HG03196 (cell line): ENCODE measurements around the gene ZFP91.
A peak's percentile ranks its signal among the peaks of the same experiment; 100 is the strongest.

Experiments
- ATAC-seq: cut with Tn5 transposase; IDR thresholded peaks from one replicate; pipeline ENCODE4 v1.9.1; 2021; ENCODE audit not compliant: unreplicated experiment

Gene ZFP91

DNA sequence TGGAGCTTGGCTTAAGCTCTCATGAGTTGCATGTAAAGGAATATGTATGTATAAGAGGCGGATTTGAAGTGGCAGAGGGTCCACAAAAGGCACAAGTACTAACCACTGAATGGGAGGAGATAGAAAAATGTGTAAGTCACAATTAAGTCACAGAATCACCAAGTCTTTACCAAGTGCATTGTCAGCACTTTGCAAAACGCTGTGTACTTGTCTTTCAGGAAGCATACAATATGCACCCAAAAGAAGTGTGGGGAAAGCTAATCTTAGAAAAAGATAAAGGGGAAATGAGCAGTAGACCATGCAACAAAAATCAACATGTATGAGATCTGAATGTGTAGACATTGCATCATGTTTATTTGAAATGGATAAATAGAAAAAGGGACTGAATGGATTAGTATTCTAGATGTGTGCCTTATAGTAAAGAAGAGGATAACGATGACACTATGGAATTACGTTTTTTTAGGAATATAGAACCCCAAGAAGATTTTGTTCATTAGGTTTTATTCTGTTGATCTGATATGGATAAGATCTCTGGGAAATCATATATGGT lies 48.1 kb downstream of the ZFP91 start:
- no peak for ATAC-seq

DNA sequence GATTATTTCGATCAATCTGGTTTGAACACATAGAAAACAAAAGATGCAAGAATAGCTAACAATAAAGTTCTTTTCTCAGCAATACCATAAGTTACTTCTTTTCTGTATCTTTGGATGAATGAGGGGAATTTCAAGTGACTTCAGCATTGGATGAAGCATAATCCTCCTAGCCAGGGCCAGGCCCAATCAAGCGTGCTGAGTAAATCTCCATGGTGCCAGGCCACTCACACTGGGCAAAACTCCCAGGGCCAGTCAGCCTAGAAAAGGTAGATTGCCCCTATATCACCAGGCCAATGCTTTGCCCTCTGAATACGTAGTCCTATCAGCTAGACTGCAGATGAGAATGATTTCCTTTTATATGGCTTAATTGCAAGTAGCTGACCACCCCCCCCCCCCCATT lies 49.6 kb downstream of the ZFP91 start:
- ATAC-seq: no peak

DNA sequence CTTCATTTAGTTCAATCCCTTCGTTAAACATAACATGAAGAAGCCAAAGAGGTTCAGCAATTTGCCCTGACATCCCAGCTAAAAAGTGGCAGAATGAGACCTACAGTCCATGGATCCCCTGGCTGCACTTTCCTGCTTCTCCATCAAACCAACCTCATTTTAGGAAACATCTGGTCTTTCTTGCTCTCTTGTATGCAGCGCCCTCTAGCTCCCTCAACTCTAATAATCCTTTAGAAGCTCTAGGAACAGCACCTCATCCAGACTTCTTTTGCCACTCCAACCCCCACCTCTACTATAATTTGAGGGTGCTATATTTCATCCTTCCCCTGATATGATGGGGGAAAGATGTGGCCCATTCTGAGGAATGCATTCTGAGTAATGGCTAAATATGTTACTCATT lies 51.0 kb downstream of the ZFP91 start:
- ATAC-seq: no peak

DNA sequence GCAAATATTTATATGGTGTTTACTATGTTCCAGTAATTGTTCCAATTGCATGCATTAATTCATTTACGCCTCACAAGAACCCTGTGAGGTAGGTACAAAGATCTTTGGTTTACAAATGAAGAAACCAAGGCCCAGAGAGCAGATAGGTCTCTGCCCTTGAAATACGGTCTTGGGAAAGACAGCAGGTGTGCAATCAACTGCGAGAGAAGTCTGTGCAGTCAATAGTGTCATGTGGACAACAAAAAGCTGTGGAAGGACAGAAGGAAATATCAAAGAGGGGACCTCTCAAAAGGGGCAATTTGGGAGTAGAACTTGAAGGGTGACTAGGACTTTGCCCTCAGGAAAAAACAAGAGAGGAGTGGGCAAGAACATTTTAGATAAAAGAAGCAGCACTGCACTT lies 52.5 kb downstream of the ZFP91 start:
- ATAC-seq: no peak

DNA sequence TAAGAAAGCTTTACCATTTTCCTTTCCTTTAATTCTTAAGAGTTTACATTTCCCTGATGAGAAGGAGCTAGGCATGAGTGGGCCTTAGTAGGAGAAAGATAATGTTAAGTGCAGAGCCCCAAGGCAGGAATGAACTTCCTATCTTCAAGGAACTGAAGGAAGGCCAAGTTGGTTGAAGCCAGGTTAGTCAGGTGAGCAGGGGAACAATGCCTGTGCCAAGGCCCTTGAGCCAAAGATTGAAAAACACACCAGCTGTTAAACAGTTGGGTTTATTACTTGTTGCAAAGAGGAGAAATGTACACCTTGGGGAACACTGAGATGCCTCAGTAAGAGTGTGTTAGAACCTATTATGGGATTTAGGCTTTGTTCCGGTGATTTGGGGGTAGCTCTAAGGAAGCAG lies 53.6 kb downstream of the ZFP91 start:
- no peak for ATAC-seq

DNA sequence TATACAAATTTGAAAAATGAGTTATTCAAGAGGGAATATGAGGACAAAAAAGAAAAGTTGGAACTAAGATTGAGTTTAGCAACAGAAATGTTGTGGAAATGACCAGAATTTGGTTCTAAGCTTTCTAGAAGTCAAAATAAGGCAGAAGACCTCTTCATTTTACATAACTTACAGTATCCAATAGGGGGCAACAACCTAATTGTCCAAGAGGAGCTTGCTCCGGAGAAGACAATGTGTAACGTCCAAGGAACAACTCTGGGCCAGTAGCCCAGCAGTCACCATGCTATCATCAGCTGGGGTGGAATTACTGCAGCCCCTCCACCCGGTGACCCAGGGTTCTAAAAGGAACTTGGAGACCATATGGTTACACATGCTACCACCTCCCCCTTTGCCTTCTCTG lies 57.7 kb downstream of the ZFP91 start:
- no peak for ATAC-seq

DNA sequence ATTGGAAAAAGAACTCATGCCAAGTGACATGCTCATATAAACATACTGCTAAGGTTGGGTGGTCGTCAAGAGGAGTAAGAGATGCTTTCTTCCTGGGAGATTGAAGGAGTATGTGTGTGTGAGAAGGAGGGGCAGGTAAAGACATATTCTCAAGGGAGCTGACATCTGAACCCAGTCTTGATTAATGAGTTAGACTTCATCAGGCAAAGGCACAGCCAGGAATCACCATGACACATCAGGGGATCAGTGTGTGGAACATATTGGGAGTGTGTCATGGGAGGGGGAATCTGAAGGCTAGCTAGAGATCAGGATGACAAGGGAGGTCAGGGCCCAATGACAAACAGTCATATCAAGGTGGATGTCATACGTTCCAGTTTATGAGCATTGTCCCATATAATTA lies 58.5 kb downstream of the ZFP91 start:
- ATAC-seq: no peak

DNA sequence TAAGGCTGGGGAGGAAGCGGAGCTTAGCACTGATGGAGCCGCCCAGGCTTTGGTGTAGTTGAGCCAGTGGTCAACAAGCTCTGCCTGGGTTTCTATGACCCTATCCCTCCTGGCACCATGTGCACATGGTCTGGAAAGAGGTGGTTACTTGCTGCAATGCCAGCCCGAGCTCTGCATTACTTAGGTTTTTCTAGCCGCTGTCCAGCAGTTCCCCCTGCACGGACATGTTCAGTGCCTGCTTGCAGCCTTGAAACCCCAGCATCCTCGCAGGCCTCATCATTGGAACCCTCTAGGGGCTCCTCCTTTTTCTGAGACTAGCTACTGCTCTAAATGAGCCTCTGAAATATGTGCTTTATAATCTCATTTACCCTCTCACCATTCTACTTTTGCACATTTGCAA lies 60.2 kb downstream of the ZFP91 start:
- ATAC-seq: no peak

DNA sequence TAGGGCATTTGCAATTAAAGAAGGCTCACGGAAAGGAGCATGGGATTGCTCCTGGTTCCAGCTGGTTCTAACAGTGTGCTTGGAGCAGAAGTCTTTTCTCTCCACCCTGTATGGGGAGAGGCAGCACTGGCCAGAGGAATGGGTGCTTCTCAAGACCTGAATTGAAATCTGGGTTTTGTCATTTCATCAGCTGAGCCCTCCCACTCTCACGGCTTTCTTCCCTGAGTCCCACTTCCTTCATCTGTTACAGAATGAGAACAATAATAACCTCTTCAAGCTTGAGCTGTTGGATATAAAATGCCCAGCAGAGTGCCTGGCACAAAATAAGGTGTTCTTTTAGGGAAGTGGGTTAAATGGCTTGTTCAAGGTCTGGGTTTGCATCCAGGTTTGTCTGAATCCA lies 60.8 kb downstream of the ZFP91 start:
- no peak for ATAC-seq

DNA sequence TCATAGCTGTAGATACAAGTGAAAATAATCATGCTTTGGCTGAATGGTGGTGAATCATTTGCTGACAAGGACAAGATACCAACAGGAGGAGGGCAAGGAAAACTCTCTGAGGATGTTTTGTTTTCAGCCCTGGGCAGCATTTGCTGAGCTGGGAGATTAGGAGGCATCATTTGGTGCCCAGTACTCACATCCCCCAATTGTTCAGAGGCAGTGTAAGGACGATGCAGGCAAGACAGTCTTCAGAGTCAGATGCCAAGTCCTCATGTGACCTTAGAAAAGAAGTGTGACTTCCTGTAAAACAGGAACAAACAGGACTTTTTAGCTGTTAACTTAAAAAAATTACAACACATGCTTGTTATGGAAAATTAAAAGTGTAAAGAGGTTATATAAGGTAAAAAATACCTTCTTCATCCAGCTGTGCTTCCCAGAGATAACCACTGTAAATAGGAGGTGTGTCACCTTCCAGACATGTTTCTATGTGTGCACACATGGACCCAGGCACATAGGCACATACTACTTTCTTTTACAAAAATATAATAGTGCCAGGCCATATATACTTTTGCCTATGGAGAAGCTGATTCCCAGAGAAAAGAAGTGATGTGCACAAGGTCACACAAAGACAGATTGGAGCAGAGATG lies 61.6 kb downstream of the ZFP91 start:
- ATAC-seq: no peak

DNA sequence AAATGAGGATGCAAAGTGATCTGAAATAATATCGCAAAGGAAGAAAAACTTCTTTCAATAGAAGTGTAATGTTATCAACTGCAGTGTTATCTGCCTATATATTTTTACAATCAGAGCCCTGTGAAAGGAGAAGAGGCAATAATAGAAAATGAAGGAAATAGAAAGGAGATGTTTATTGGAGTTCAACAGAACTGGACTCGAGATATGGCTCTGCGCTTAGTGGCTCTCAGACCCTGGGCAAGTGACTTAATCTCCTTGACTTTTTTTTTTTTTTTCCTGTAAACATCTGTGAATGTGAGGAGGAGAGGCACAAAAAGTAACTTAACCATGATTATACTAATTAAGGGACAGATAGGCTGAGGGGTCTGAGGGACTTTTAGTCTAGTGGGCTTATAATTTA lies 62.5 kb downstream of the ZFP91 start:
- no peak for ATAC-seq

DNA sequence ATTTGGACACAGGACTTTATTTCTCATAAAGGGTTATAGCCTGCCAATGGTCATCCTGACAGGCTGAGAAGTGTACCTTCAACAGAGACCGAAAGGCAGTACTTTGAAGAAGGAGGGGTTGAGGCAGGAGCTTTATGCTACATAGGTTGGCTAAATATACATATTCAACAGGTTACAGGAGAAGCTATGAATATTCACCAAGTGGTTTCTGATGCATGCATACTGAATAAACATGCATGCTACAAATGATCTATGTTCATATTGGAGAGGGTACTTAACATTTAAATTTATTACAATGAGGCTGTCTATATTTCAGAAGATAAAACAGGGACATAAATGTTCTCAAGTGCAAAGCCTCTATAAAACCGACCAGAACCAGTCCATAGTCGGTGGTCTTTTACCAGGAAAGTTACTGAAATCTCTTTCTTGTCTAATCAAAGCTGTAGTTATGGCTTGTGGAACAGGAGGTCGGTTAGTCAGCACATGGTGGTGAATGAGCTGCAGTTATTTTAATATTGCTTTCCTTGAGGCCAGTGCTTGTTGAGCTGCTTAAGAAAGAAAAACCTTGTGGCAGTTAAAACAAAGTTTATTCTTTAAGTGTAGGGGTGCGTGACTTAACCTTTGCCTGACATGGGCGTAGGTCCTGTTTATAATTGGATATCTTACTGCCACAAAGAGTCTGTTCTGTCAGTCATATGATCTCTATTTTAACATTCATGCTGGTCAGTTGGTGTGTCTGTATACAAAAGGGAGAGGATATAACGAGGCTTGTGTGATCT lies 63.1 kb downstream of the ZFP91 start:
- ATAC-seq: no peak

DNA sequence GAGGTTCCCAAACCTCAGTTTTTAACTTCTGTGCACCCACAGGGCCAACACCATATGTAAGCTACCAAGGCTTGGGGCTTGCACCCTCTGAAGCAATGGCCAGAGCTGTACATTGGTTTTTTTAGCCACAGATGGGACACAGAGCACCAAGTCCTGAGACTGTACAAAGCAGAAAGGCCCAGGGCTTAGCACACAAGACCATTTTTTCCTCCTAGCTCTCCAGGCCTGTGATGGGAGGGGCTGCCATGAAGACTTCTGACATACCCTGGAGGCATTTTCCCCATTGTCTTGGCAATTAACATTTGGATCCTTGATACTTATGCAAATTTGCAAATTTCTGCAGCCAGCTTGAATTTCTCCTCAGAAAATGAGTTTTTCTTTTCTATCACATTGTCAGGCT lies 67.0 kb downstream of the ZFP91 start:
- no peak for ATAC-seq

DNA sequence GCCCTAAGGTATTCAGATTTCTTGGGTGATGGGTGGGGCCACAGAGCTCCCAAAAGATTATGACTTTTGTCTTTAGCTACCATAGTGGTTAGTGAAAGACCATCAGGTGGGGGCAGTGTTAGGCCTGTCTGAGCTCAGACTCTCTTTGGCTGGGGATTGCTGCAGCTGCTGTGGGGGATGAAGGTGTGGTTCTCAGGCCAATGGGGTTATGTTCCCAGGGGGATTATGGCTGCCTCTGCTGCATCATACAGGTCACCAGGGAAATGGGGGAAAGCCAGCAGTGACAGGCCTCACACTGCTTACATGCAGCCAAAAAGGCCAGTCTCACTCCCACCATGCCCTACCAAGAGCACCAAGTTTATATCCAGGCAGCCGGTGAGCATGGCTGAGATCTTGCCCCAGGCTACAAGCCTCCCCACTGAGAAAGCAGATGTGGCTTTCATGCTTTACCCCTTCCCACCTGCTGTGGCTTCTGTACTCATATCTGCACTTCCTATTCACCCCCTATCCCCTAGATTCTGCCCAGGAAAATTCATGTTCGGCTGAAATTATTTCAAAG lies 68.4 kb downstream of the ZFP91 start:
- ATAC-seq: peak; percentile 86

DNA sequence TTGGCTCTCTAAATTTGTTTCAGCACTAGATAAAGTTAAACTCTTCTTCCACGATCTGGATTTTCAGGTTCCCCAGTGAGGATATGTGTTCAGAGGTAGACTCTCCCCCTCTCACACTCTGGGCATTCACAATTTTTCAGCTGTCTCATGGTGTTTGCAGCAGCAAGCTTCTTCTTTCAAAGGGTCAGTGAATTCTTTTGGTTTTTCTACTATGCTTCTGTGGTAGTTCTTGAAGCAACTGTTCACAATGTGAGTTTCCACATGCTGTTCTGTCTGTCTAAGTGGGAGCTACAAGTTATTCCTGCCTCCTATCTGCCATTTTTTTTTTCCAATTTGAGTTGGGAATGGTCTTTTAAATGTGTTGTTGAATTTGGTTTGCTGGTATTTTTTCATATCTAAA lies 69.0 kb downstream of the ZFP91 start:
- peak; percentile 17 for ATAC-seq

DNA sequence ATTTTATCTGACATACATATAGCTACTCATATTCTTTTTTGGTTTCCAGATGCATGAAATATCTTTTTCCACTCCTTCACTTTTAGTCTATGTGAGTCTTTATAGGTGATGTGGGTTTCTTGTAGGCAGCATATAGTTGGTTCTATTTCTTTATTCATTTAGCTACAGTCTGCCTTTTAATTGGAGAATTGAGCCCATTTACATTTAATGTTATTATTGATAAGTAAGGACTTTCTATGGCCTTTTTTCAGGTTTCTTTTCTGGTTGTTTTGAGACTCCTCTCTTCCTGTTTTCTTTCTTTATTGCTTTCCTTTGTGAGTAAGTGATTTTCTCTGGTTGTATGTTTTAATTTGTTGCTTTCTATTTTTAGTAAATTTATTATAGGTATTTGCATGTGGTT lies 70.8 kb downstream of the ZFP91 start:
- ATAC-seq: no peak

DNA sequence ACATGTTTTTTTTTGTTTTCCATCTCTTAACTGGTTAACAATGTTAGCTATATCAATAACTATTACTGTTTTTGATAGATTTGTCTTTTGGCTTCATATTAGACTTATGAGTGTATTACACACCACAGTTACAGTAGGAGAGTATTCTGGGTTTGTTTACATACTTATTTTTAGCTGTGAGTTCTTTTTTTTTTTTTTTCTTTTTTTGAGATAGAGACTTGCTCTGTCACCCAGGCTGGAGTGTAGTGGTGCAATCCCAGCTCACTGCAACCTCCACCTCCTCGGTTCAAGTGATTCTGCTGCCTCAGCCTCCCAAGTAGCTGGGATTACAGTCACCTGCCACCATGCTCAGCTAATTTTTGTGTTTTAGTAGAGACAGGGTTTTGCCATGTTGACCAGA lies 71.6 kb downstream of the ZFP91 start:
- ATAC-seq: no peak

DNA sequence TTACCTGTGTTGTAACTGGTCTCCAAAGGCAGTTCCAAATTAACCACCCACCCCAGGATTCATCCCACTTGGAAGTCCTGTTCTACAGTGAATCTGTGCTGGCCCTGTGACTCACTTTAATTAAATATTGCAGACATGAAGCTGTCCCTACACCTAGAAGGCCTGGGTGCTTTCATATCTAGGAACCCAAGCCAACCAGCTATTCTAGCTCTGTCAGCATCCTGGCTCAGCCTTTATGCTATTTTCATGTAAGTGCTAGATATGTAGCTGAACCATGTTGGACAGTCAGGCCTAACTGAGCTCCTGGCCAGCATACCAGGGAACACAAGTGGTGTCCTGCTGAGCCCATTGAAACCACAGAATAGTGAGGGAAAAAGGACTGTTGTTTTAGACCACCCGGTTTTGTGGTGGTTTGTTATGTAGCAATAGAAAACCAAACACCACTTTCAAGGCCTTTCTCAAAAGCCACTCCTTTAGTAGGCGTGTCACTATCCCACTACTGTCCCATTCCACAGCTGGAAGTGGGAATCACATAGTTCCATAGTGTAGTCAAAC lies 73.9 kb downstream of the ZFP91 start:
- no peak for ATAC-seq

DNA sequence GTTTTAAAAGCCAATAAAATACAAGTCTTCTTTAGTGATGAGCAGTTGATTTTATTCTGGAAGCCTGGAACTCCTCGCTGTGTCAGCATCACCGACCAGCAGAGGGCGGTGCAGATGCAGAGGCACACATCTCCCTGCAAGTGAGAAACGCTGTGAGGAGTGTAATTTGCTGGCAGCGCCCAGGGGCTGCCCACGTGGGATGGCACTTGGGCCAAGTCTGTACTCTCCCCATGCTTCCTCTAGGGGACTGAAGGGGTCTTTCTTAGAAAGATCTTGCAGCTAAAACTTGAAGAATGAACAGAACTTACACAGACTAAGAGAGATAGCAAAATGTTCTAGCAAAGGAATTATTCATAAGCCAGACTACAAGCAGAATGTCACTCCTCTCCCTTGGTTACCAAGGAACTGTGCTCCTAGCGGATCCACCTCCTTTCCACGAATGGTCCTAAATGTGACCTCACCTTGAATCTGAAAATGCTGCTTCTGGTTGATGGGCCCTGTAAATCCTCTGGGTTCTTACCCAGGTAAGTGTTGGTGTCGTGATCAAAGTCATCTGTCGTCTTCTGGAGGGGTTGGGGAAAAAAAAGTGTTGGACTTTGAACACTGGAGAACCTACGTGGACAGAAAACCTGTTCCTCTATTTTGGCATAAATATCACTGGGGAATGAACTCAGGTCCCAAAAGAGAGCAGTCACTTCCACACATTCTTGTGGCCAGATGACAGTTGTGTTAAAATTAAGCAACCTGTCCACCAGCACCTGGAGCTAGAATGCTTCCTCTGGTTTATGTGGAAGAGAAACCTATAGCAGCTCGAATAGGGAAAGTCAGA lies 75.4 kb downstream of the ZFP91 start:
- peak; percentile 91 for ATAC-seq

DNA sequence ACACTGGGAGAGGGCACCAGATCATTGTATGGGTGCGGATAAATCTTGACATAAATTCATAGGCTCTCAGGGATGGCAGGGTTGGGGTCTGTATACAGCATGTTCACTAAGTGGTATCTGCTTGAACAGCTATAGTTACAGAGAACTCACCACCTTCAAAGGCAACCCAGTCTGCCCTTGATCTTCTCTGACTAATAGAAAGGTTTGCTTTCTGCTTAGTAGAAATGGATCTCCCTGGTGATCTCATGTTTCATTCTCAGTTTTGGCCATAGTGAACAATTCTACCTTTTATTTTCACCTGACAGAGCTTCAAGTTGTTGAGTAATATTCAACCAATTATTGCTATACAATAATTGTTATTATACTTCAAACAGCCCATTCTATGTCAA lies 76.0 kb downstream of the ZFP91 start:
- no peak for ATAC-seq

DNA sequence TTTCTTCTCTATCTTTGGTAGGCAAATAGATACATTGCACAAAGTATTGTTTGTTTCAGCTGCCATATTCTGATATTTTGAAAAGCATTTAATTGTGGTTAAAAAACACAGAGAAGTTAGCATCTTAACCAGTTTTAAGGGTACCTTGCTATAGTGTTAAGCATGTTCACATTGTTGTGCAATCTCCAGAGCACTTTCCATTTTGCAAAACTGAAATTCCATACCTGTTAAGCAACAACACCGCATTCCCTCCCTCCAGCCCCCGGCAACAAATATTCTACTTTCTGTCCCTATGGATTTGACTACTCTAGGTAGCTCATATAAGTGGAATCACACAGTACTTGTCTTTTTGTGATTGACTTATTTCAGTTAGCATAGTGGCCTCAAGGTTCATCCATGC lies 77.5 kb downstream of the ZFP91 start:
- ATAC-seq: no peak
